Globus pallidus (tissue), 1 donor: Measurements from ENCODE around the gene METTL26.

Experiments
- DNase-seq: peaks from one replicate; pipeline ENCODE4 v3.0.0-alpha.2; 2015; ENCODE audit warnings: low spot score

The METTL26 gene

GRCh38 chr16:658679-659571, 22.8 kb upstream of the METTL26 start:
- no peak for DNase-seq

DNA sequence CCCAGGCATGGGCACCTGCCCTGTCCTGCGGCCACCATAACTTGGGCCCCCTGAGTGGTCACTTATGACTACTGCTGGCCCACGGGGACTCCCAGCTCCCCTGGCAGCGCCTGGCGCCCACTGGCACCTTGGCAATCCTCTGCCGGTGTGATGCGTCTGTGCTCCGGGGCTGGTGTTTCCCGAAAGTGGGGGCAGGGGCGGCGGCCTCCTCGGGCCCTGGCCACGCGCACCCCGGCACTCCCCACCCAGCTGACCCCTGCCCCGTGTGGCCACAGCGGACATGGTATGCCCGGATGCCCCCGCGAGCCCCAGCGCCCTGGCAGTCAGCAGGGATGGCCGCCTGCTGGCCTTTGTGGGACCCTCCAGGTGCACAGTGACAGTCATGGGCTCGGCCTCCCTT, 21.4 kb upstream of the METTL26 start:
- DNase-seq = no peak

GRCh38 chr16:654034-654433, 17.9 kb upstream of the METTL26 start:
- DNase-seq = no peak

DNA sequence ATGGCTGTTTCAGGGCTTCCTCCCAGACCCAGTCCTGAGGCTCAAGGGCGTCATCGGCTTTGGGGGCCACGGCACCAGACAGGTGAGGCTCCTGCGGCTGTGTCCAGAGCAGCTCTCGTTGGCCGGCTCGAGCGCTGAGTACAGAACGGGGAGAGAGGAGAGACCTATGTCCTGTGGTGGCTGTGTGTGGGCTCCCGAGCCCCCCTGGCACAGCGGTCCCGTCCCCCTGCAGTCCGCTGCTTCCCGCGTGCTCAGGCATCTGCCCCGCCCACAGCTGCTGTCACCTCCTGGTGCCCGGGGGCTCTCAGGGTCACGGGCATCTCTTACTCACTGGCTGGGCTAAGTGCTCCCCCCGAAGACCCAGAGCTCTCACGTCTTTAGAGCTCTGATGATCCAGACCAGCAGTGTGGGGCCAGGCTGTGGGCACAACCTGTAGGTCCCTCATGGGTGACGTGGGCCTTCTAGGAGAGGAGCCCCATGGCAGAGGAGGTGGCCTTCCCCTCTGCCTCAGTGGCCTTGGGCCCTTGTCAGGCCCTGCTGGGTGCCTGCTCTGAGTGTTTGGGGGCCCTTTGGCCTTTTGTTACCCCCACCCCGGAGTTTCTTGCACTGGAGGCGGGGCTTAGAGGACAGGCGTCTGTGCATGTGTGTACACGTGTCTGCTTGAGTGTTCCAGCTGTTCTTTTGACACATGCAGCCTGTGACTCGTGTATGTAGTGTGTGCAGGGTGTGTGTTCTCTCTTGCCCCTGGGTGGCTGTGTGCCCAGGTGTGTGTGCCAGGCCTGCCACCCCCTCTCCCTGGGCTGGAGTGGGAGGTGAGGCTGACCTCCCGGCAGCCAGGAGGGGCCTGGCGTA, 16.6 kb upstream of the METTL26 start:
- no peak for DNase-seq

GRCh38 chr16:651844-652243, 15.7 kb upstream of the METTL26 start:
- no peak for DNase-seq

- DNase-seq = no peak
Measured at GRCh38 chr16:649631-650030, 13.5 kb upstream of the METTL26 start.

- DNase-seq = peak; percentile 89
Measured at GRCh38 chr16:648781-649589, 12.9 kb upstream of the METTL26 start, which contains the start of gene WDR90. WDR90 (plus strand) TSS chr16:649365; CDS start chr16:649417, 52 bp downstream.

DNA sequence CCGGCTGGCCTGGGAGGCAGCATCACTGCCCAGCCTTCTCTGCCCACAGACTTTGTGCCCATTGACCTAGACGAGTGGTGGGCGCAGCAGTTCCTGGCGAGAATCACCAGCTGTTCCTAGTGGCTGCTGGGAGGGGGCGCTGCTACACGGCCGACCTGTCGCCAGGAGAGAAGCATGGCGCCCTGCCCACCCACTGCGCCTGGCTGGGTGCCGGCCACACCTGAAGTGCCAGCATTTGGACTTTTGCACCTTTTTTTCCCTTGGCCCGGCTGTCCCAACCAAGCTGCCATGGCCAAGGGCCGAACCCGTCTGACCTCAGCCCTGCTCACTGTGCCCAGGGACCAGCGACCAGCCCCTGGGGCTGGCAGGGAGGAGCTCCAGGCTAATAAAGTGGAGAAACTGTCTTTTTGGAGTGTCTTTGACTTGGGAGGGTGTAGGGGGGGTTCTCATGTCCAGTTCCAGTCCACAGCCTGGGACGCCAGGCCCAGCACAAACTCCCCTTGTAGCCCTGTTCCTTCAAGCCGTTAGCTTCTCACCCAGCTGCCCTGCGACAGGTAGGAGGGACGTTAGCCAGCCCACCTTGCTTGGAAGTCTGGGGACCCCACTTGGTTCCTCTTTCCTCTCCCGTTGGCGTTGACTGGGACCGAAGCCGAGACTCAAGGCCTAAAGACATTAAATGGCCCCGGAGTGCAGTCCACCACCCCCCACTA, 12.1 kb upstream of the METTL26 start:
- DNase-seq = no peak

GRCh38 chr16:647173-647902, 11.2 kb upstream of the METTL26 start:
- DNase-seq = no peak

DNA sequence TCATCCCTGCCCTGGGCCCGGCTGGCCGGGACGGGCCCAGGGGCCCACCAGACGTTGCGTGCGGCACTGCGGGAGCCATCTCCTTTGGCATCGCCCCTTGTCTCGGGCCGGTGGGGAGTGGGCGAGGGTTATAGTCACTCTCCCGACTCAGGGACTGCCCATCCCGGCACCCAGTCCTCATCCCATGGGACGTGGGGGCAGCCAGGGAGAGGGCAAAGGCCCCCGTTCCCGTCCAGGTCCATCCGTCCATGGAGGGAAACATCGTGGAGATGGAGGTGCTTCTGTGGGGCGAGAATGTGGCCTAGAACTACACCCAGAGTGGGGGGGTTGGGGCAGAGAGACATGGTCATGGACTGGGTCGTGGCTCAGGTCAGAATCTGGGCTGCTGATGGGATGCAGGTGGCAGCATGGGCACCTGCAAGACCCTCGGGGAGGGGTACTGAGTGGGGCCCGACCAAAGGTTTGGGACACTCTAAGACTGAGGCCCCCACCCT, 10.6 kb upstream of the METTL26 start:
- DNase-seq = no peak

GRCh38 chr16:645852-646678, 10.0 kb upstream of the METTL26 start:
- DNase-seq = no peak

DNA sequence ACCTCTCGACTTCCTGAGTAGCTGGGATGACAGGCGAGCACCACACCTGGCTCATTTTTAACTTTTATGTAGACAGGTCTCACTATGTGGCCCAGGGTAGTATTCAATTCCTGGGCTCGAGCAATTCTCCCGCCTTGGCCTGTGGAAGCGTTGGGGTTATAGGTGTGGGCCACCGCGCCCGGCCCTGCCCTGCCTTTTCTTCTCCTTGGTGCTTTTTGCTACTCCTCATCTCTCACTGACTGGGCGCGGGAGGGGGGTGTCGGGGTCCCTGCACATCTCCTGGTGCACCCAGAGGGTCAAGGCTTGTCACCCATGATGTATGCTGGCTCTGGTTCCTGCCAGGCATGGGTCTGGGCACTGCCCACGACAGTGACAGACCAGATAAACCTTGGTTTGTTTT, 8.5 kb upstream of the METTL26 start:
- no peak for DNase-seq

DNA sequence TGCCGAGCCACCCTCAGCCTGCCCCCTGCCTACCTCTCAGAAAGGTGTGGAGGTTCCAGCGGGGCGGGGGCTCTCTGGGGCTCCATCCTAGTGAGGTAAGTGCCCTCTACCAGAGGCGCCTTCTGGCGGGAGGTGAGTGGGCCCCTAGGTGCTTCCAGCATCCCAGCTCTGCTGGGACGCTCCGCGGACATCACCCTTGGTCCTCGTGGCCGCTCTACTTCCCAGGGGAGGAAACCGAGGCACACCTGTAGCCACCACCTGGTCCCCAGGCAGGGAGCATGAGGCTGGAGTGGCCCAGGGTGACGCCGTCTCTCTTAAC, 6.9 kb upstream of the METTL26 start:
- no peak for DNase-seq

DNA sequence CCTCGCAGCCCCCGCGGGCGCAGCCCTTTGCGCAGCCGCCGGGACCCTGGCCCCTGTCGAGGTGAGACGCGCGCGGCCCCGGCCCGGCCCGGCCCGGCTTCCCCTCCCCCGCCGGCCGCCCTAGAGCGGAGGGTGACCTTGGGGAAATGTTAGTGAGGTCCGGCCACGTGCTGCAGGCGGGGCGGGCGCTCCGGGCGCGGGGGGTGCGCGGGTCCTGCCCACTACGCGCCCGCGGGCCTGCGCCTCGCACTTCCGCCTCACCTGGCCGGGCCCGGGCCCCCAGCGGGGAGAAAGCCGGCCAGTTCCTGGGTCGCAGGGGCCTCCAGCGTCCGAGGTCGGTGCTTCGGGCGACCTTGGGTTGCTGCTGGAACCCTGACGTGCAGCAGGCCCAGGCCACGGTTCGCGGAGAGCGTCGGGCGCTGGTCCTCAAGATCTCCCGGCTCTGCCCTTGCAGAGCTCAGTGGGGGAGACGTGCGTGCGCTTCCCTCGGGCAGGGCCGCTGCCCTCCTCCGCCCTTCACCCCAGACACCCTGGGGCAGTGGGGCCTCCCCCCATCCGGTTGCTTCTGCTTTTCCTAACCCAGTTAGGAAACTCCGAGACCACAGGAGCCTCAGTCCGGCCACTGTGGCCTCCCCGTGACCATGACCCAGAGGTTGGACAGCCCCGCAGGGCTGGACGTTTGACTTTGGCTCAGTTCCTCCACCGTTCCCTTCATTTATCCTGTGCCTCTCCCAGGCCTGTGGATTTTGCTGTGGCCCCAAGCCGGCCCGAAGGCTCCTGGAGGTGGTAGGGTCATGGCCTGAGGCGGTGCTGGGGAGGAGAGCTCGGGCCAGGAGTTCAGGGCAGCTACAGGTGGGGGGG, 6.3 kb upstream of the METTL26 start:
- no peak for DNase-seq

- peak; percentile 68 for DNase-seq
Measured at GRCh38 chr16:641326-642188, 5.5 kb upstream of the METTL26 start, which contains the start of gene MCRIP2. MCRIP2 (plus strand) TSS chr16:641828; CDS start chr16:641992, 164 bp downstream.

- DNase-seq = no peak
Measured at GRCh38 chr16:640614-641013, 4.5 kb upstream of the METTL26 start.

DNA sequence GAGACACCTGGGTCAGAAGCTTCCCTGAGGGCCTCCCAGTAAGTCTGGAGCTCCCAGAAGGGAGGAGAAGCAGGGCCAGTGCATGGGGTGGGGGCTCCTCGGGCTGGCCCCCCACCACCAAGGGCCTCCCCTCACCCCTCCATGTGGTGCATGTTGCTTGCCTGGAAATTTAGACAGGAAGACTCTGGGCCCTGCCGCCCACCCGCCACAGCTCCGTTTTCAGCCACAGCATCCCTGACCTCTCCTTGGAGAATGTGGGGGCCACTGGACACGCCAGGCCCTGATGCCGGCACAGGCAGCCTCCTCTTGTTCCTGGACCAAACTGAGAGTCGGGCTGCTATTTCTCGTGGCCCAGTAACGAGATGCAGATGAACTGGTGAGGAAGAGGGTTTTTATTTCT, 2.7 kb upstream of the METTL26 start:
- no peak for DNase-seq

GRCh38 chr16:638034-638543, 2.0 kb upstream of the METTL26 start:
- no peak for DNase-seq
